ENCODE measurements around the gene SLC26A11.

DNA sequence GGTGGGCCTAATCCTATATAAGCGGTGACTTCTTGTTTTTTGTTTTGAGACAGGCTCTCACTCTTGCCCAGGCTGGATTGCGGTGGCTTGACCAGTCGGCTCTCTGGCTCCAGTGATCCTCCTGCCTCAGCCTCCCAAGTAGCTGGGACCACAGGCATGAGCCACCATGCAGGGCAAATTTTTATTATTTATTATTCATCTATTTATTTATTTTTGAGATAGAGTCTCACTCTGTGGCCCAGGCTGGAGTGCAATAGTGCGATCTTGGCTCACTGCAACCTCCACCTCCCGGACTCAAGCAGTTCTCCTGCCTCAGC, 35.8 kb downstream of the SLC26A11 start:
- TF ChIP-seq, protein P1, sequence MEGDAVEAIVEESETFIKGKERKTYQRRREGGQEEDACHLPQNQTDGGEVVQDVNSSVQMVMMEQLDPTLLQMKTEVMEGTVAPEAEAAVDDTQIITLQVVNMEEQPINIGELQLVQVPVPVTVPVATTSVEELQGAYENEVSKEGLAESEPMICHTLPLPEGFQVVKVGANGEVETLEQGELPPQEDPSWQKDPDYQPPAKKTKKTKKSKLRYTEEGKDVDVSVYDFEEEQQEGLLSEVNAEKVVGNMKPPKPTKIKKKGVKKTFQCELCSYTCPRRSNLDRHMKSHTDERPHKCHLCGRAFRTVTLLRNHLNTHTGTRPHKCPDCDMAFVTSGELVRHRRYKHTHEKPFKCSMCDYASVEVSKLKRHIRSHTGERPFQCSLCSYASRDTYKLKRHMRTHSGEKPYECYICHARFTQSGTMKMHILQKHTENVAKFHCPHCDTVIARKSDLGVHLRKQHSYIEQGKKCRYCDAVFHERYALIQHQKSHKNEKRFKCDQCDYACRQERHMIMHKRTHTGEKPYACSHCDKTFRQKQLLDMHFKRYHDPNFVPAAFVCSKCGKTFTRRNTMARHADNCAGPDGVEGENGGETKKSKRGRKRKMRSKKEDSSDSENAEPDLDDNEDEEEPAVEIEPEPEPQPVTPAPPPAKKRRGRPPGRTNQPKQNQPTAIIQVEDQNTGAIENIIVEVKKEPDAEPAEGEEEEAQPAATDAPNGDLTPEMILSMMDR (IDR thresholded peaks at IDR 0.05; ENCODE audit: low read depth, low read length), result no peak
- TF ChIP-seq, protein P2, sequence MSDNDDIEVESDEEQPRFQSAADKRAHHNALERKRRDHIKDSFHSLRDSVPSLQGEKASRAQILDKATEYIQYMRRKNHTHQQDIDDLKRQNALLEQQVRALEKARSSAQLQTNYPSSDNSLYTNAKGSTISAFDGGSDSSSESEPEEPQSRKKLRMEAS (IDR thresholded peaks at IDR 0.05; ENCODE audit: low read depth, low read length), result no peak
